ENCODE results near the gene SSC5D.

SSC5D gene

DNA sequence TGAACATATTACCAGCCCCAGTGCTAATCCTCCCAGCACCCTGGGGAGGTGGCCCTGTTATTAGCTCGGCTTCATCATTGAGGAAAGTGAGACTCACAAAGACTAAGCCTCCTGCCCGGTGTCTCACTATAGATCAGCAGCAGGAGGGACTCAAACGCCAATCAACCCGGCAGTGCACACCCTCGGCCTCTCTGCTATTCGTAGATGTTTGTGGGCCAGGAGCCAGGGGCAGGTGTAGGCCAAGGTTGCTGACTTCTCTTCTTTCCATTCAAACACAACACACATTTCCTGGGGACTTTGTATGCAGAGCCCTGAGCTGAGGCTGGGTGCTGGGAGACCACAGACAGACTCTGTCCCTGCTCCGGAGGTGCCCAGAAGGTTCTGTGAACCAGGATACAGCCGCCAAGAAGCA lies 66.5 kb downstream of the SSC5D start:
- no peak for DNase-seq (ENCODE audit: low spot score)

DNA sequence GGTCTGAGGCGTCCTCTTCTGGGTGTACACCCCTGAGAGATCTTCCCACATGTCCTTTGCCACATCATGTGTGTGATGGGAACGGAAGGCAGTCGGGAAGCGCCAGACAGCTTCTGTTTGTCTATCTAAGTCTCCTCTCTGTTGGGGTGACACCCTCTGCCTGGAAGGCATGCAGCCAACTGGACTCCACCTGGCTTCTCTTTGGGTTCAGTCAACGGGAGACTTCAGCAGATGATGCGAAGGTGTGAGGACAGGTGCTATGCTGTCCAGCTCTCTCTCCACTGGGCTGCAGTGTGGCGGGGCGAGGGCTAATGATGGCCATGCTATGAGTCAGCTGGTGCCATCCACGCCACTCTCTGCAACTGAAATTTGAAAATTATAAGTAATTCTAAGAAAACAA lies 71.4 kb downstream of the SSC5D start:
- no peak for DNase-seq (ENCODE audit: low spot score)

DNA sequence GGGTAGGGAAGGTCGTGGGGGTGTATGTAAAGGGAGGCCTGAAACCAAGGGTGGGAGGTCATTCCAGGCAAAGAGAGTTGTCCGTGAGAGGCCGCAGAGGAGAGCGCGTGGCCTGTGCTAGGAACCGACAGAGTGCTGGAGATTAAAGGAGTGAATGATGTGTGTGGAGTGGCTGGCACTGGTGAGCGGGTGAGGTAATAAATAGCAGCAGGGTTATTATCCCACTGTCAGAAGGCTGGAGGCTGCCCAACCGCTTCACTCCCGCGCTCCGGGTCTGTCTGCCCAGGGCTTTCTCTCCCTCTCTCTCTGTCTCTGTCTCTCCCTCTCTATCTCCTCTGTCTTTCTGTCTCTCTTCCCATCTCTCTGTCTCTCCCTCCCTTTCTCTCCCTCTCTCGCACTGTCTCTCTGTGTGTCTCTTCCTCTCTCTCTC lies 75.0 kb downstream of the SSC5D start:
- no peak for DNase-seq (ENCODE audit: low spot score)

DNA sequence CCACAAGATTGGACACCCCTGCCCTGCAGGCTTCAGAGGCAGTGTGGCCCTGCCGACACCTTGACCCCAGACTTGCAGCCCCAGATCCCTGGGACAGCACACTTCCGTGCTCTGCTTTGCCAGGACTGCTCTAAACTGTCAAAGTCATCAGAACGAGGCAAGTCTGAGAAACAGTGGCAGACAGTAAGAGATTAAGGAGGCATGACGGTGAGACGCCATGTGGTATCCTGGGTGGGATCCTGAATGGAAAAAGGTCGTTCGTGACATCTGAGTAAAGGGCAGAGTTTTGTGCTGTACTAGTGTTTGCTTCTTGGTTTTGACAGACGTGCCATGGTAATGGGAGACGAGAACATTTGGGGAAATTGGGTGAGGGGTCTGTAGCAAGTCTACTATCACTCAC lies 78.6 kb downstream of the SSC5D start:
- DNase-seq (ENCODE audit: low spot score) = no peak

DNA sequence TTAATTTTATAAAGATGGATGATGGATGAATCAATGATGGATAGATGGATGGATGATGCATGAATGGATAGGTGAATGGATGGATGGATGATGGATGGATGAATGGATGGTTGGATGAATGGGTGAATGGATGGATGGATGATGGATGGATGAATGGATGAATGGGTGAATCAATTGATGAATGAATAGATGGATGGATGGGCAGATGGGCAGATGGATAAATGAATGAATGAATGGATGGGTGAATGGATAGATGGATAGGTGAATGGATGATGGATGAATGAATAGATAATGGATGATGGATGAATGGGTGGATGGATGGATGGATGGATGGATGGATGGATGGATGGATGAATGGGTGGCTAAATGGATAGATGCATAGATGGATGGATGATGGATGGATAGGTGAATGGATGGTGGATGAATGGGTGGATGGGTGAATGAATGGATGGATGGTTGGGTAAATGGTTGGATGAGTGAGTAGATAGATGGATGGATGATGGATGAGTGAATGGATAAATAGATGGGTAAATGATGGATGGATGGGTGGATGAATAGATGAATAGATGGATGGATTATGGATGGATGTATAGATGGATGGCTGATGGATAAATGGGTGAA lies 79.6 kb downstream of the SSC5D start:
- DNase-seq (ENCODE audit: low spot score) = no peak
